ENCODE data around the gene KCNJ4. TPM values are rescaled to one million over a fixed set of nuclear protein-coding genes. Genes with fewer than 3 reads are reported as not detected.

Gene KCNJ4
- total RNA-seq, 1 experiment from 2014 or later, result 0.92 TPM

DNA sequence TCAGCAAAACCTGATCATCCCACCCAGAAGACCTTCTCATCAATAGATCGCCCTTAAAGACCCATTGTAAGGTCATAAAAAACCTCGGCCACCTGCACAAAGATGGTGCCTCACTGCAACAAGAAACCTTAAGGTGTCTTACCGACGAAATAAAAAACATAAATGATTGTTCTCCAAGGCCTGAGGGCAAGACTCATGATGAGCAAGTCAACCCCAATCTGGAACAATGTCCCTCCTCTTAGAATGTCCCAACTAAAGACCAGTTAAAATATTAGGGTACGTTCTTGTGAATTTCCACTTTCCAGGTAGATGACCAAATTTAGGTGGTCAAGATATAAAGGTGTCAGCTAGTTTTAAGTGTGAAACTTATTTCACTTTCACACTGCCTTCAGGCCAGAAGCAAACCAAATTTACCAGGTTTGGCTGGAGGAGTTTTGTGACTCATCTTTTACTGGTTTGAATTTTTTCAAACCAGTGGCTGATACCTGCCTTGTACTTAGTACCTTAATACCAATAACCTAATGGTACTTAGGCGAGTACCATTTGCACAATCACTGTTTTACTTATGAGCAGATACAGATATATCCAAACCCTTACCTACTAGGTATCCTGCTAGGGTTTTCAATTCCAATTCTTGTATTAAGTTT is 27.8 kb upstream of the KCNJ4 start:
- Histone ChIP-seq H3T11ph (ENCODE audit: low read length) (no peak overlapping the region), H3K79me2 (ENCODE audit: insufficient read depth, low read length) (no peaks in the 10 kb centered on the region), H2BK5ac (ENCODE audit: insufficient read length, low read length) (no peak overlapping the region), H3K4me1 (ENCODE audit: insufficient read depth, low read length) (no peaks in the 10 kb centered on the region), H3K4ac (ENCODE audit: low read depth, low read length) (no peak overlapping the region), H3K27me3 (ENCODE audit: insufficient read depth, low read length) (no peaks in the 10 kb centered on the region), H2BK120ac (ENCODE audit: low read depth, low read length, poor library complexity, severe bottlenecking) (no peak overlapping the region), H3K9ac (ENCODE audit: extremely low read depth, insufficient read length, low read length) (no peak overlapping the region), H2AK5ac (ENCODE audit: insufficient read length, low read length) (no peak overlapping the region), H4K20me1 (ENCODE audit: control insufficient read depth, insufficient read depth, insufficient read length) (no peaks in the 10 kb centered on the region), H3K79me1 (ENCODE audit: insufficient read depth, low read depth, low read length, poor library complexity, severe bottlenecking) (no peaks in the 10 kb centered on the region), H3K56ac (ENCODE audit: insufficient read length, low read depth, low read length) (no peak overlapping the region), H4K5ac (ENCODE audit: insufficient read length, low read depth, low read length) (no peak overlapping the region), H3K23ac (ENCODE audit: insufficient read length, low read depth, low read length) (no peak overlapping the region), H3K9me3 (ENCODE audit: control insufficient read depth, low read depth, low read length) (no peaks in the 10 kb centered on the region), H3K27ac (ENCODE audit: insufficient read length, low read depth, low read length) (no peak overlapping the region), H2BK12ac (ENCODE audit: insufficient read length, low read depth, low read length) (no peak overlapping the region), H3K14ac (ENCODE audit: insufficient read depth, low read length) (no peak overlapping the region), H4K91ac (ENCODE audit: insufficient read length, low read depth, low read length) (no peak overlapping the region), H3K4me2 (ENCODE audit: insufficient read depth, insufficient read length, low read length) (no peak overlapping the region), H3K18ac (ENCODE audit: insufficient read length, low read depth, low read length) (no peak overlapping the region), H4K8ac (replicated peaks; ENCODE audit: insufficient read length, low read depth, low read length) (no peak overlapping the region), H2BK15ac (ENCODE audit: low read depth, low read length) (no peak overlapping the region), H3K23me2 (ENCODE audit: insufficient read length, low read depth, low read length, poor library complexity, severe bottlenecking) (no peaks in the 10 kb centered on the region), H2AFZ (ENCODE audit: low read length) (no peak overlapping the region), H2BK20ac (ENCODE audit: low read depth, low read length, poor library complexity, severe bottlenecking) (no peak overlapping the region)
- no CpG with 5 or more reads among the region's 6 CpGs for WGBS (ENCODE audit: extremely low coverage, insufficient read length, low lambda C conversion rate)
- TF ChIP-seq, protein P1, sequence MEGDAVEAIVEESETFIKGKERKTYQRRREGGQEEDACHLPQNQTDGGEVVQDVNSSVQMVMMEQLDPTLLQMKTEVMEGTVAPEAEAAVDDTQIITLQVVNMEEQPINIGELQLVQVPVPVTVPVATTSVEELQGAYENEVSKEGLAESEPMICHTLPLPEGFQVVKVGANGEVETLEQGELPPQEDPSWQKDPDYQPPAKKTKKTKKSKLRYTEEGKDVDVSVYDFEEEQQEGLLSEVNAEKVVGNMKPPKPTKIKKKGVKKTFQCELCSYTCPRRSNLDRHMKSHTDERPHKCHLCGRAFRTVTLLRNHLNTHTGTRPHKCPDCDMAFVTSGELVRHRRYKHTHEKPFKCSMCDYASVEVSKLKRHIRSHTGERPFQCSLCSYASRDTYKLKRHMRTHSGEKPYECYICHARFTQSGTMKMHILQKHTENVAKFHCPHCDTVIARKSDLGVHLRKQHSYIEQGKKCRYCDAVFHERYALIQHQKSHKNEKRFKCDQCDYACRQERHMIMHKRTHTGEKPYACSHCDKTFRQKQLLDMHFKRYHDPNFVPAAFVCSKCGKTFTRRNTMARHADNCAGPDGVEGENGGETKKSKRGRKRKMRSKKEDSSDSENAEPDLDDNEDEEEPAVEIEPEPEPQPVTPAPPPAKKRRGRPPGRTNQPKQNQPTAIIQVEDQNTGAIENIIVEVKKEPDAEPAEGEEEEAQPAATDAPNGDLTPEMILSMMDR (conservative IDR thresholded peaks at IDR 0.05), result no peak
- Mint-ChIP-seq H3K9me3 (no peaks in the 10 kb centered on the region), H3K4me3 (no peak overlapping the region), H3K27ac (peak overlapping the region in 1 of 3 experiments; percentile 84; a peak in 2 of 7 replicates), H3K36me3 (ENCODE audit: insufficient read depth in 1 of 3, low read depth in 3 of 3) (peaks cover 41 to 73% (median 65%) of the 10 kb centered on the region in 3 experiments), H3K27me3 (ENCODE audit: low read depth) (no peaks in the 10 kb centered on the region; the same call in 1 of the 2 replicates), H3K4me1 (peaks cover 8 to 16% of the 10 kb centered on the region in 2 experiments; a peak in 3 of 4 replicates)
- DNase-seq, result no peak

Data from H9 (cell line).